Activated CD4-positive, alpha-beta T cell treated with anti-CD3 and anti-CD28 coated beads for 1 hour (primary cell): ENCODE measurements around the gene MUC5B.

Experiments used
- DNase-seq: peaks from one replicate; pipeline ENCODE4 v3.0.0-alpha.2; 2020

Gene MUC5B

DNA sequence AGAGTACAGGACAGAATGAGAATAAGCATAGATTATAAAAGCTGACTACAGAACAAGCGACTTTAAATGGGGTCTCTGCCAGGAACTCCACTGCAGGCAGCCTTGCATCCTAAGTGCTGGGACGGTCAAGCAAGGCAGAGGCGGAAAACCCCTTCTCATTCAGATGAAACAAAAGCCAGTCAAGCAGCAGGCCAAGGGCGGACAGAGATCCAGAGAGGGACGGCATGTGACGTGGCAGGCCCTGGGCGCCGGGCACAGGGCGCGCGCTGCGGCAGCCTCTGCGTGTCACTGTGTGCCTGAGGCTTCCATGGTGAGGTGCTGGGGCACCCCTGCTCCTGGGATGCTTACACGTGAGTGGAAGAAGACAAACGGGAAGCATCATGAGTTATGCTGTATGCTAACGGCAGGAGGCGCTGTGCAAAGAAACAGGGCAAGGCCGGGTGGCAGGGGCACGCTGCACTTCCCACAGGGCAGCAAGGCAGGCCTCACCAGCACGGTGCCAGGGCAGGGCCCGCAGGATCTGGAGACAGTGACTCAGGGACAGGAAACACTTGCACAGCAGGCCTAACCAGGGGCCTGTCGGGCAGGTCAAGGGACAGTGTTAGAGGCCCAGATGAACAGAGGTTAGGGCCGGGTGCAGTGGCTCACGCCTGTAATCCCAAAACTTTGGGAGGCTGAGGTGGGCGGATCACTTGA is 80.4 kb downstream of the MUC5B start:
- no peak for DNase-seq

DNA sequence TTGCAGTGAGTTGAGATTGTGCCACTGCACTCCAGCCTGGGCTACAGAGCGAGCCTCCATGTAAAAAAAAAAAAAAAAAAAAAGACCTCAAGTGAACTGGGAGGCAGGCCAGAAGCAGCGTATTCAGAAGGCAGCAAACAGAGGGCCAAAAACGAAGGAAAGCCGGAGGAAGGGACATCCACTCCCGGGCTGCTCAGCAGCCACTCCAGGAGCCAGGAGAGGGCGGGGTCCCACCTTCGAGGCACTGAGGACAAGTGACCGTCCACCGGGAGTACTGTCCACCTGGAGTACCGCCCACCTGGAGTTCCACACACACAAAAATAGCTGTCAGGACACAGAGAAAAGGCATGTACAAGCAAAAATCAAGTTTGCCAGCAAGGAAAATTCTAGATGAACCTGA is 81.1 kb downstream of the MUC5B start:
- DNase-seq: no peak

DNA sequence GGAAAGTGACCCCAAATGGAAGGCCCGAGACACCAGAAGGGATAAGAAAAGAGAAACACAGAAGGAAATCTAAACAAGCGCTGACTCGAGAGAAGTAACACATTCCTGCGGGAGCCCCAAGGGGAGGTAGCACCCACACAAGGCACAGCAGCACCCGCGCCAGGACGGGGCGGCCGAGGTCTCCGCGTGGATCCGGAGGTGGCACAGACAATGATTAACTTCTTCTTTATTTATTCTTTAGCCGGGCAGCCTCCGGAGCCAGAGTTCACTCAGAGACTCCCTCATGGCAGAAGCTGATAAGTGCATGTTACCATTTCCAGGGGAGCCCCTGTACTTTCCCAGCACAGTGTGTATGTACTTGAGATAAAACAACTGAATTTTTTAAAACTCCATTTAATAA is 81.5 kb downstream of the MUC5B start:
- no peak for DNase-seq

- no peak for DNase-seq
These were observed 82.2 kb downstream of the MUC5B start for GRCh38 chr11:1305063-1305495.

- DNase-seq: no peak
These were observed 82.7 kb downstream of the MUC5B start for GRCh38 chr11:1305501-1306056.

DNA sequence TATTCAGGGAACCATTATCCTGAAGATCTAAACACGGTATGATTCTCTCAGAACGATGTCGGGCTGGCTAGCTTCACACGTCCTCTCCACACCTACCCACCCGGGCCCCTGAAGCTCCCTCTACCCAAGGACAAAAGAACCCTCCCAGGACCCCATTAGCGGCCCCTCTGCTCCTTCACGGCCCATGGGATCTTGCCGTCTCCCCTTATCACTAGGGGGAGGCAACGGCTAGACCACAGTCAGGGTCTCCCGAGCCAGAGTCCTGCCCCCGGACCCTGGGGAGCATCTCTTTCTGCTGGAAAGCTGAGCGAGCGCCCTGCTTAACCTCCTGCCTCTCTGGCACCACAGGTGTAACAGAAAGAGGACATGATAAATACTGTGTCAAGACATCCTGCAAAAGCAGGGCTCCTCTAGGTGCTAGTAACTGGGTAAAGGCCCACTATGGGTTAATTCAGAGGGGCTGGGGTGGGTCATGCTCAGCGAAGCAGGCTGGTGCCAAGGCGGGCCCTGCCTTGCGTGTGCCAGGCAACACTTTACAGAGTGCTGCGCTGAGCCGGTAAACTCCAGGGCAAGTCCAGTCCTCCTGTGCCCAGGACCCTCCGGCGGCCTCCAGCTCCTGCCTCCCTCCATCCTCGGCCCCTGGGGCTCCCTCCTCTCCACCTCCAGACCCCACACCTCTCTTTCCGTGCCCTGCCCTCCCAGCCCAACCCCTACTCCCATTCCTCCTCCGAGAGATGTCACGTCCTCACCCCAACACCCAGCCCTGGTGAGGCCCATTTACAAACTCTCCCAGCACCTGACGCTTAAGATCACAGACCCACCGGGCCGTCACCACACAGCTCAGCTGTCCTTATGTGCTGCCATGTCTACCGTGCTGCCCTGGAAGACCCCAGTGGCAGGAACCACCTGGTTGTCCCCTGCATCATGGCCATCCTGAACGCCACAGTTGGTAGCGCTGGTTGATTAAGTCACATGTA is 83.6 kb downstream of the MUC5B start:
- no peak for DNase-seq

- DNase-seq: no peak
These were observed 84.5 kb downstream of the MUC5B start for GRCh38 chr11:1307163-1307870.

DNA sequence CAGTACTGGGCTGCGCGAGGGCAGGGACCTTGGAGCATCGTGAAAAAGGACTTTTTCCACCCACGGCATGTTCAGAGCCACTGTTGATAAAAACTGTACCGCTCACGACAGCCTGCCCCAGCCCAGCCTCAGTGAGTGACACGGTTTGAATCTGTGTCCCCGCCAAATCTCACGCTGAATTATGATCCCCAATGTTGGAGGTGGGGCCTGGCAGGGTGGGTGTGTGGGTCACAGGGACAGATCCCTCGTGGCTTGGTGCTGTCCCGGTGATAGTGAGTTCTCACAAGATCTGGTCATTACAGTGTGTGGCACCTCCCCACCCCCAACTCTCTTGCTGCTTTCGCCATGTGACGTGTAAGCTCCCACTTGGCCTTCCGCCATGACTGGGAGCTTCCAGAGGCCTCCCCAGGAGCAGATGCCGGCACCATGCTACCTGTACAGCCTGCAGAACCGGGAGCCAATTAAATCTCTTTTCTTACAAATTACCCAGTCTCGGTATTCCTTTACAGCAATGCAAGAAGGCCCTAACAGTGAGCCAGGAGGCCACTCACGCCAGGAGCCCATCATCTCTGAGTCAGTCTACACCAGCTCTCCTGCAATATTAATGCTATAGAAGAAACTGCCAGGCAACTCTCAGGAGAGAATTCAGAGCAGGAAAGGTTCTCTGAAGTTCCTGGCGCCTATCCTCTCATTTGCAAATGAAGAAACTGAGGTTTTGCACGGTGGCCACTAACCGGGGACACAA is 85.3 kb downstream of the MUC5B start:
- DNase-seq: no peak

DNA sequence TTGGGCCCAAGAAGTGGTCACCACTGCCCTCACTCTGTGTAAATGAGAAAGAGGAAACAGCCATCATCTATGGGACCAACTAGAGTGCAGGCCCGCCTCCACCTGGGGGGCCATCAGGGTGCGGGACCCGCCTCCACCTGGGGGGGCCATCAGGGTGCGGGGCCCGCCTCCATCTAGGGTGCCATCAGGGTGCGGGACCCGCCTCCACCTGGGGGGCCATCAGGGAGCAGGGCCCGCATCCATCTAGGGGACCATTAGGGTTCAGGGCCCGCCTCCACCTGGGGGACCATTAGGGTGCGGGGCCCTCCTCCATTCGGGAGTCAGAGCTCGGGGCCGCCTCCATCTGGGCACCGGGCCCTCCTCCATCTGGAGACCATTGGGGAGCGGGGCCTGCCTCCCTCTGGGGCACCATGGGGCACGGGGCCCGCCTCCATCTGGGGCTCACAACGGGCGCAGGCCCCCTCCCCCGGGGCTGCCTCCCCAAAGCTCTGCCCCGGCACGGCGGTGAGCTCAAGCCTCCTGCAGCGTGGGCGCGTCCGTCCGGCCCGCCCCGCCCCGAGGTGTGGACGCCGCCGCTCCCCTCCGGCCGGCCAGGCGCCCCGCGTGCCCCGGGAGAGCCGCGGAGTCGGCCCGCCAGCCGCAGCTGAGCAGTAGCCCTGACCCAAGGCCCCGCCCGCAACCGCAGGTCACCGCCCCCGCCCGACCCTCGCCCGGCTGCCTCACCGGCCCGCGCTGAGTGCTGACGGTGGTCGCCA is 86.1 kb downstream of the MUC5B start:
- DNase-seq: no peak

DNA sequence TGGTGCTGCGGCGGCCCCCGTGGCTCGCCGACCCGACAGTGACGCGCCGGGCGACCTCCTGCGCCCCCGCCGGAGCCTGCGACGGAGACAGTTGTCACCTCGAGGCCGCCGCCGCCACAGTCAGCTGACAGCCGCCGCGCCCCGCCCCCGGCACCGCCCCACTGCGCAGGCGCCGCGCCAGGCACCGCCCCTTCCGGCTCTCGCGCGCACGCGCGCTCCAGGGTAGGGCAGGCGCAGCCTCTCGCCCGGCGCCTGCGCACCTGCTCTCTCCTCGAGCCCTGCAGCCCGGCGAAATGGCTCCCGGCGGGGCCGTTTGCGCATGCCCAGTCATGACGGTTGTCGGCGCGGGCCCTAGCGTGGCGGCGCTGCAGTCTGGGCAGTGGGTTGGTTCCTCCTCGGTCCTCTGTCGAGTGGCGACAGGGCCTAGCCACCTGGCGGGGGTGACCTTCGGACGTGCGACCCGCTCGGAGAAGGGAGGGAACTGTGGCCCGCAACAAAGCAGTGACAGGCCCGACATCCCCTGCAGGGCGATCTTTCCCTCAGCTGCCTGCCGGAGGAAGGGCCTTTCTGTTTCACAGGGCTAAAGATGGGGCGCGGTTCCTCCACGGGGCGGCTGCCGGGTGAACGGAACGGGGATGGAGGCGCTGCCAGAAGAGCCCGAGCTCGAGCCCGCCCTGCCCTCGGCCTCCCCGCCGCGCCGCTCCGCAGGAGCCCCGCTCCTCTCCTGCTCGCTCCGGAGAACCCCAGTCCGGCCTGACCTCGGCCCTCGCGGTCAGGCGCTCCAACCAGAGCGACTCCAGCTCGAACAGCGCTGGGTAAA is 86.8 kb downstream of the MUC5B start, which contains the start of gene TOLLIP:
Gene TOLLIP, minus strand, starts transcription at position 135 of the 820 bp plus-strand sequence. Its CDS starts 134 bp downstream, at position 1.
- peak; percentile 99 for DNase-seq

DNA sequence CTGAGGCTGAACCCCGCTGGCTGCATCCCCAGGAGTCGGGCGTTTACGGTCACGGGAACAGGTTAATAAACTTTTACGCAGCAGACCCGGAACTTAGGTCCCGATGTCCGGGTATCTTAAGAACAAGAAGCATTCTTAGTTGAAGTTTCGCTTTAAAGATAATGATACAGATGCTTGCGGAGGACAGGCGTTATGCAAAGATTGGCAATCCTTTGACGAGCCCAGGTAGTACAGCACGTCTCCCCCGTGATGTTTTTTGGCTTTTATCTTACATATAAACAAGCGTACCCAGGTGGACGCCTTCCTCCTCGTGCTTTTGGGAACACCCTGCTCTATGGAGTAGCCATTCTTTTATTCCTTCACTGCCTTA is 87.4 kb downstream of the MUC5B start:
- DNase-seq: no peak

- DNase-seq: no peak
These were observed 88.1 kb downstream of the MUC5B start for GRCh38 chr11:1310772-1311468.
